Loucy (cell line): ENCODE data around the gene KRTAP29-1.

Experiments used
- CTCF ChIP-seq: fragments of 200-600 bp; sonication (generic); conservative IDR thresholded peaks from 2 replicates; pipeline ENCODE4 v1.5.1; 2014; ENCODE audit warnings: mild to moderate bottlenecking, antibody characterized with exemption, low read length
- EZH2phosphoT487 ChIP-seq: fragments of 200-600 bp; IDR thresholded peaks from 2 replicates; pipeline ENCODE4 v1.6.1; 2018; ENCODE audit warnings: antibody characterized with exemption, mild to moderate bottlenecking, moderate library complexity, borderline replicate concordance

- no peak for TF ChIP-seq CTCF
- no peak for TF ChIP-seq EZH2phosphoT487
These were observed 29.0 kb upstream of the KRTAP29-1 start for GRCh38 chr17:41331606-41332005.
